T-helper 2 cell treated with Interferon-gamma antibody and Interleukin-4, amounts not matched to agents 5 μg/mL and 100 μg/mL, for 36 hours (primary cell): ENCODE data around the gene SERTM2.
"Not testable (repeated sequence)": the region's sequence is repeated elsewhere in the genome, so short reads cannot be mapped to it uniquely, and the experiment has no call there.

Experiments
- DNase-seq: peaks from one replicate; pipeline ENCODE4 v3.0.0; 2021; ENCODE audit warnings: low spot score
- H3K27ac Mint-ChIP-seq: one replicate; pipeline ENCODE4 v1.8.0; 2021; ENCODE audit warnings: mild to moderate bottlenecking, mixed read lengths
- H3K27me3 Mint-ChIP-seq: one replicate; pipeline ENCODE4 v1.8.0; 2021; ENCODE audit warnings: low read depth, mixed read lengths
- H3K36me3 Mint-ChIP-seq: one replicate; pipeline ENCODE4 v1.8.0; 2021; ENCODE audit warnings: low read depth, mixed read lengths
- H3K4me1 Mint-ChIP-seq: one replicate; pipeline ENCODE4 v1.8.0; 2021; ENCODE audit warnings: low read depth, mixed read lengths
- H3K4me3 Mint-ChIP-seq: one replicate; pipeline ENCODE4 v1.8.0; 2022; ENCODE audit warnings: mild to moderate bottlenecking, moderate library complexity, mixed read lengths
- H3K9me3 Mint-ChIP-seq: one replicate; pipeline ENCODE4 v1.8.0; 2021; ENCODE audit warnings: mixed read lengths

The SERTM2 gene

GRCh38 chrX:111507933-111508332 is 3.5 kb upstream of the SERTM2 start:
- peaks cover 1% of the 10 kb centered on the region for H3K27me3 Mint-ChIP-seq
- H3K4me1 Mint-ChIP-seq, result no peaks in the 10 kb centered on the region
- DNase-seq, result no peak
- H3K27ac Mint-ChIP-seq, result no peak overlapping the region
- no peaks in the 10 kb centered on the region for H3K9me3 Mint-ChIP-seq
- H3K36me3 Mint-ChIP-seq, result no peaks in the 10 kb centered on the region
- no peak overlapping the region for H3K4me3 Mint-ChIP-seq

GRCh38 chrX:111515298-111515697 is 3.9 kb downstream of the SERTM2 start:
- Mint-ChIP-seq H3K4me3 (no peak overlapping the region), H3K27ac (no peak overlapping the region), H3K9me3 (no peaks in the 10 kb centered on the region), H3K27me3 (peaks cover 5% of the 10 kb centered on the region), H3K4me1 (no peaks in the 10 kb centered on the region), H3K36me3 (no peaks in the 10 kb centered on the region)
- DNase-seq, result no peak

- Mint-ChIP-seq H3K27me3 (no peaks in the 10 kb centered on the region), H3K36me3 (no peaks in the 10 kb centered on the region), H3K4me1 (no peaks in the 10 kb centered on the region), H3K27ac (no peak overlapping the region), H3K4me3 (no peak overlapping the region), H3K9me3 (no peaks in the 10 kb centered on the region)
- DNase-seq, result no peak
Measured at GRCh38 chrX:111518667-111519066, 7.2 kb downstream of the SERTM2 start.

- Mint-ChIP-seq H3K4me3 (no peak overlapping the region), H3K27ac (no peak overlapping the region), H3K9me3 (no peaks in the 10 kb centered on the region), H3K27me3 (no peaks in the 10 kb centered on the region), H3K36me3 (no peaks in the 10 kb centered on the region), H3K4me1 (no peaks in the 10 kb centered on the region)
- DNase-seq, result no peak
Measured at GRCh38 chrX:111519215-111519614, 7.8 kb downstream of the SERTM2 start.

GRCh38 chrX:111520506-111520905 is 9.1 kb downstream of the SERTM2 start:
- Mint-ChIP-seq H3K4me3 (no peak overlapping the region), H3K36me3 (no peaks in the 10 kb centered on the region), H3K9me3 (no peaks in the 10 kb centered on the region), H3K27me3 (no peaks in the 10 kb centered on the region), H3K27ac (no peak overlapping the region), H3K4me1 (no peaks in the 10 kb centered on the region)
- DNase-seq, result no peak

GRCh38 chrX:111521169-111521568 is 9.7 kb downstream of the SERTM2 start:
- H3K36me3 Mint-ChIP-seq, result no peaks in the 10 kb centered on the region
- no peaks in the 10 kb centered on the region for H3K27me3 Mint-ChIP-seq
- no peak overlapping the region for H3K4me3 Mint-ChIP-seq
- no peak overlapping the region for H3K27ac Mint-ChIP-seq
- no peaks in the 10 kb centered on the region for H3K4me1 Mint-ChIP-seq
- no peaks in the 10 kb centered on the region for H3K9me3 Mint-ChIP-seq
- DNase-seq, result no peak

GRCh38 chrX:111543212-111543741 is 31.8 kb downstream of the SERTM2 start:
- H3K27ac Mint-ChIP-seq, result no peak overlapping the region
- DNase-seq, result no peak
- no peak overlapping the region for H3K4me3 Mint-ChIP-seq
- H3K27me3 Mint-ChIP-seq, result no peaks in the 10 kb centered on the region
- H3K4me1 Mint-ChIP-seq, result no peaks in the 10 kb centered on the region
- H3K9me3 Mint-ChIP-seq, result no peaks in the 10 kb centered on the region
- no peaks in the 10 kb centered on the region for H3K36me3 Mint-ChIP-seq

GRCh38 chrX:111549235-111549634 is 37.8 kb downstream of the SERTM2 start:
- H3K36me3 Mint-ChIP-seq, H3K27me3 Mint-ChIP-seq, H3K4me3 Mint-ChIP-seq, H3K9me3 Mint-ChIP-seq, H3K27ac Mint-ChIP-seq, DNase-seq, H3K4me1 Mint-ChIP-seq: not testable (repeated sequence)

- Mint-ChIP-seq H3K36me3 (no peaks in the 10 kb centered on the region), H3K9me3 (no peaks in the 10 kb centered on the region), H3K27me3 (no peaks in the 10 kb centered on the region), H3K4me3 (no peak overlapping the region), H3K4me1 (no peaks in the 10 kb centered on the region), H3K27ac (no peak overlapping the region)
- DNase-seq, result no peak
Measured at GRCh38 chrX:111555406-111555958, 44.0 kb downstream of the SERTM2 start.

- no peaks in the 10 kb centered on the region for H3K9me3 Mint-ChIP-seq
- no peak overlapping the region for H3K4me3 Mint-ChIP-seq
- DNase-seq, result no peak
- H3K36me3 Mint-ChIP-seq, result no peaks in the 10 kb centered on the region
- H3K4me1 Mint-ChIP-seq, result no peaks in the 10 kb centered on the region
- no peak overlapping the region for H3K27ac Mint-ChIP-seq
- no peaks in the 10 kb centered on the region for H3K27me3 Mint-ChIP-seq
Measured at GRCh38 chrX:111560801-111561200, 49.4 kb downstream of the SERTM2 start.

GRCh38 chrX:111561851-111562250 is 50.4 kb downstream of the SERTM2 start:
- Mint-ChIP-seq H3K36me3 (no peaks in the 10 kb centered on the region), H3K4me3 (no peak overlapping the region), H3K9me3 (no peaks in the 10 kb centered on the region), H3K27ac (no peak overlapping the region), H3K4me1 (no peaks in the 10 kb centered on the region), H3K27me3 (no peaks in the 10 kb centered on the region)
- no peak for DNase-seq

- Mint-ChIP-seq H3K27me3 (no peaks in the 10 kb centered on the region), H3K4me3 (no peak overlapping the region), H3K9me3 (no peaks in the 10 kb centered on the region), H3K4me1 (no peaks in the 10 kb centered on the region), H3K27ac (no peak overlapping the region), H3K36me3 (no peaks in the 10 kb centered on the region)
- DNase-seq, result no peak
Measured at GRCh38 chrX:111567542-111568255, 56.3 kb downstream of the SERTM2 start.

GRCh38 chrX:111568354-111568753 is 56.9 kb downstream of the SERTM2 start:
- no peaks in the 10 kb centered on the region for H3K36me3 Mint-ChIP-seq
- no peak for DNase-seq
- no peak overlapping the region for H3K4me3 Mint-ChIP-seq
- H3K27ac Mint-ChIP-seq, result no peak overlapping the region
- H3K27me3 Mint-ChIP-seq, result no peaks in the 10 kb centered on the region
- no peaks in the 10 kb centered on the region for H3K4me1 Mint-ChIP-seq
- H3K9me3 Mint-ChIP-seq, result no peaks in the 10 kb centered on the region

- no peak overlapping the region for H3K4me3 Mint-ChIP-seq
- no peak overlapping the region for H3K27ac Mint-ChIP-seq
- no peaks in the 10 kb centered on the region for H3K4me1 Mint-ChIP-seq
- H3K36me3 Mint-ChIP-seq, result no peaks in the 10 kb centered on the region
- no peaks in the 10 kb centered on the region for H3K9me3 Mint-ChIP-seq
- no peak for DNase-seq
- no peaks in the 10 kb centered on the region for H3K27me3 Mint-ChIP-seq
Measured at GRCh38 chrX:111568817-111569216, 57.4 kb downstream of the SERTM2 start.
